DMS 273 treated with DMSO at 0.1 percent for 48 hours (cell line): ENCODE results near the gene OCSTAMP.

Source experiments
- DNase-seq: peaks from one replicate; lab custom pipeline; 2025; lab: John Stamatoyannopoulos, UW

OCSTAMP gene

GRCh38 chr20:46552460-46553420 is 2.3 kb upstream of the OCSTAMP start:
- DNase-seq, result no peak

GRCh38 chr20:46551522-46552381 is 1.3 kb upstream of the OCSTAMP start:
- no peak for DNase-seq

GRCh38 chr20:46549188-46549972 is 1.1 kb downstream of the OCSTAMP start:
- DNase-seq, result no peak

- DNase-seq, result no peak
Observed at GRCh38 chr20:46548688-46549087, 1.8 kb downstream of the OCSTAMP start.

- no peak for DNase-seq
Observed at GRCh38 chr20:46547995-46548394, 2.5 kb downstream of the OCSTAMP start.

- DNase-seq, result no peak
Observed at GRCh38 chr20:46546936-46547335, 3.5 kb downstream of the OCSTAMP start.

- DNase-seq, result no peak
Observed at GRCh38 chr20:46546298-46546697, 4.2 kb downstream of the OCSTAMP start.

- no peak for DNase-seq
Observed at GRCh38 chr20:46545827-46546138, 4.7 kb downstream of the OCSTAMP start.

- DNase-seq, result no peak
Observed at GRCh38 chr20:46545077-46545826, 5.2 kb downstream of the OCSTAMP start.

- DNase-seq, result no peak
Observed at GRCh38 chr20:46544576-46544975, 5.9 kb downstream of the OCSTAMP start.

GRCh38 chr20:46543959-46544358 is 6.5 kb downstream of the OCSTAMP start:
- no peak for DNase-seq

GRCh38 chr20:46543033-46543432 is 7.4 kb downstream of the OCSTAMP start:
- no peak for DNase-seq

GRCh38 chr20:46541229-46541935 is 9.1 kb downstream of the OCSTAMP start:
- DNase-seq, result no peak

- no peak for DNase-seq
Observed at GRCh38 chr20:46539113-46539512, 11.3 kb downstream of the OCSTAMP start.

GRCh38 chr20:46530640-46531039 is 19.8 kb downstream of the OCSTAMP start:
- no peak for DNase-seq

- no peak for DNase-seq
Observed at GRCh38 chr20:46523696-46524328, 26.6 kb downstream of the OCSTAMP start.

GRCh38 chr20:46523108-46523507 is 27.3 kb downstream of the OCSTAMP start:
- no peak for DNase-seq

- DNase-seq, result peak; percentile 38
Observed at GRCh38 chr20:46520976-46521579, 29.4 kb downstream of the OCSTAMP start.

- DNase-seq, result no peak
Observed at GRCh38 chr20:46520540-46520939, 29.9 kb downstream of the OCSTAMP start.
